Measurements from ENCODE around the gene PFDN2. TPM values are rescaled to one million over a fixed set of nuclear protein-coding genes. Genes with fewer than 3 reads are reported as not detected.

PFDN2 gene
- total and polyA plus RNA-seq, 5 donors from 2014 or later, result 48.0 to 109 (median 93.9) TPM

- peaks cover 16% of the 10 kb centered on the region for H3K36me3 Mint-ChIP-seq
- Histone ChIP-seq H3K27me3 (ENCODE audit: control insufficient read depth, insufficient read depth, low read length) (no peaks in the 10 kb centered on the region), H3K27ac (ENCODE audit: insufficient read depth, low read length, poor library complexity, severe bottlenecking) (peak within 1 kb of the TSS; percentile 95), H3K9me3 (ENCODE audit: control insufficient read depth in 2 of 2, low read length in 2 of 2) (no peaks in the 10 kb centered on the region), H3K4me3 (ENCODE audit: low read depth, low read length) (peak within 1 kb of the TSS; percentile 97), H3K36me3 (ENCODE audit: control insufficient read depth, insufficient read depth, low read length) (peaks cover 18% of the 10 kb centered on the region), H3K4me1 (ENCODE audit: control insufficient read depth, insufficient read depth, low read length, poor library complexity, severe bottlenecking) (peaks cover 12% of the 10 kb centered on the region)
- H3K4me3 Mint-ChIP-seq, result peak within 1 kb of the TSS; percentile 96 to 100 (median 98)
- no peaks in the 10 kb centered on the region for H3K9me3 Mint-ChIP-seq
- peak; percentile 80 to 95 (median 91) for DNase-seq
- peak; percentile 95 to 96 for ATAC-seq (ENCODE audit: low read depth in 2 of 2)
- peak within 1 kb of the TSS; percentile 100 for H3K27ac Mint-ChIP-seq
- no peaks in the 10 kb centered on the region for H3K27me3 Mint-ChIP-seq
- peaks cover 27 to 37% (median 34%) of the 10 kb centered on the region in 4 donors for H3K4me1 Mint-ChIP-seq
Observed at GRCh38 chr1:161153682-161154337, 36.0 kb upstream of the PFDN2 start, which contains the start of gene UFC1. TSS of gene UFC1 (plus strand) at chr1:161153978. CDS start at chr1:161153998, 20 bp downstream.

- H3K4me1 ChIP-seq (ENCODE audit: control insufficient read depth, insufficient read depth, low read length, poor library complexity, severe bottlenecking), result peaks cover 11% of the 10 kb centered on the region
- no peaks in the 10 kb centered on the region for H3K9me3 Mint-ChIP-seq
- no peak for ATAC-seq (ENCODE audit: low read depth in 2 of 2)
- H3K4me3 Mint-ChIP-seq, result peak overlapping the region; percentile 96 to 100 (median 98)
- peak overlapping the region; percentile 100 for H3K27ac Mint-ChIP-seq
- peak overlapping the region; percentile 95 for H3K27ac ChIP-seq (ENCODE audit: insufficient read depth, low read length, poor library complexity, severe bottlenecking)
- H3K27me3 Mint-ChIP-seq, result no peaks in the 10 kb centered on the region
- peaks cover 13% of the 10 kb centered on the region for H3K36me3 ChIP-seq (ENCODE audit: control insufficient read depth, insufficient read depth, low read length)
- H3K4me3 ChIP-seq (ENCODE audit: low read depth, low read length), result peak overlapping the region; percentile 97
- no peak for DNase-seq
- no peaks in the 10 kb centered on the region for H3K9me3 ChIP-seq (ENCODE audit: control insufficient read depth in 2 of 2, low read length in 2 of 2)
- peaks cover 13% of the 10 kb centered on the region for H3K36me3 Mint-ChIP-seq
- no peaks in the 10 kb centered on the region for H3K27me3 ChIP-seq (ENCODE audit: control insufficient read depth, insufficient read depth, low read length)
- peaks cover 25 to 32% (median 29%) of the 10 kb centered on the region in 4 donors for H3K4me1 Mint-ChIP-seq
Observed at GRCh38 chr1:161153176-161153575, 35.3 kb upstream of the PFDN2 start.

DNA sequence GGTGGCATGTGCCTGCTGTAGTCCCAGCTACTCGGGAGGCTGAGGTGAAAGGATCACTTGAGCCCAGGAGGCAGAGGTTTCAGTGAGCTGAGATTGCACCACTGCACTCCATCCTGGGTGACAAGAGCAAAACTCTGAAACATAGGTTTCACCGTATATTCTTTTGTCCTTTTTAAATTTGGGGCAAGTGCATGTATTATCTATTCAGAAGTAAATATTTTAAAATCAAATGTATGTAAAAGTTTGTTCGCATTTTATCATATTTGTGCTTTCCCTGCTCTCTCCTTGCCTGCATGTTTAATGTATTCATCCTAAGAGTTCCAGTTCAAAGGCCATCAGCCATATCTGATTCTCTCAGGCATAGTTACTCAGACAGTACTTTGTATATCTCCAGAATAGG, 28.0 kb upstream of the PFDN2 start:
- Histone ChIP-seq H3K4me3 (ENCODE audit: low read depth, low read length) (no peak overlapping the region), H3K36me3 (ENCODE audit: control insufficient read depth, insufficient read depth, low read length) (no peaks in the 10 kb centered on the region), H3K4me1 (ENCODE audit: control insufficient read depth, insufficient read depth, low read length, poor library complexity, severe bottlenecking) (no peaks in the 10 kb centered on the region), H3K27ac (ENCODE audit: insufficient read depth, low read length, poor library complexity, severe bottlenecking) (no peak overlapping the region), H3K9me3 (ENCODE audit: control insufficient read depth in 2 of 2, low read length in 2 of 2) (no peaks in the 10 kb centered on the region), H3K27me3 (ENCODE audit: control insufficient read depth, insufficient read depth, low read length) (no peaks in the 10 kb centered on the region)
- ATAC-seq (ENCODE audit: low read depth in 2 of 2) (no peak), DNase-seq (no peak)
- H3K27me3 Mint-ChIP-seq, result no peaks in the 10 kb centered on the region
- H3K9me3 Mint-ChIP-seq, result no peaks in the 10 kb centered on the region
- no peak overlapping the region for H3K27ac Mint-ChIP-seq
- no peaks in the 10 kb centered on the region for H3K36me3 Mint-ChIP-seq
- H3K4me3 Mint-ChIP-seq, result no peak overlapping the region
- H3K4me1 Mint-ChIP-seq, result no peaks in the 10 kb centered on the region

GRCh38 chr1:161140755-161141400, 23.0 kb upstream of the PFDN2 start:
- H3K27ac Mint-ChIP-seq, result no peak overlapping the region
- H3K36me3 Mint-ChIP-seq, result no peaks in the 10 kb centered on the region
- ATAC-seq (ENCODE audit: low read depth in 2 of 2) (no peak), DNase-seq (no peak)
- H3K9me3 ChIP-seq (ENCODE audit: control insufficient read depth in 2 of 2, low read length in 2 of 2), result no peaks in the 10 kb centered on the region
- no peaks in the 10 kb centered on the region for H3K36me3 ChIP-seq (ENCODE audit: control insufficient read depth, insufficient read depth, low read length)
- H3K4me3 ChIP-seq (ENCODE audit: low read depth, low read length), result no peak overlapping the region
- H3K9me3 Mint-ChIP-seq, result no peaks in the 10 kb centered on the region
- peaks cover 0 to 7% (median 5%) of the 10 kb centered on the region in 4 donors for H3K4me1 Mint-ChIP-seq
- no peak overlapping the region for H3K27ac ChIP-seq (ENCODE audit: insufficient read depth, low read length, poor library complexity, severe bottlenecking)
- no peaks in the 10 kb centered on the region for H3K27me3 ChIP-seq (ENCODE audit: control insufficient read depth, insufficient read depth, low read length)
- H3K4me3 Mint-ChIP-seq, result no peak overlapping the region
- no peaks in the 10 kb centered on the region for H3K4me1 ChIP-seq (ENCODE audit: control insufficient read depth, insufficient read depth, low read length, poor library complexity, severe bottlenecking)
- H3K27me3 Mint-ChIP-seq, result no peaks in the 10 kb centered on the region

DNA sequence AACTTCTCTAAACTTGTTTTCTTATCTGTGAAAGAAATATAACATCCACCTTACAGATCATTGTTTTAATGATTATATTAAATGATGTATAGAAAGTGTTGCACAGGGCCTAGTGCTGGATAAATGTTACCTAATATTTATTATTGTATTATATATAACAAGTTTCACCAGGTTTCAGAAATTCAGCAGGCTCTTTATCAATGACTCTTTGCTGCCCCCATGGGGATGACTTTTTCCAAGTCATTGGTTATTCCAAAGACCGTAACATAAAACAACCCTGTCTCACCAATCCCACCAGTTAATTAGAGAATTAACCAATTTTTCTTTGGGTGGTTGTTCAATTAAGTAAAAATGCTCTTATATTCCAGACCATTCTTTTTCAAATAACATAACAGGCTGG, 21.9 kb upstream of the PFDN2 start:
- DNase-seq (peak; percentile 23 to 67 (median 51)), ATAC-seq (ENCODE audit: low read depth in 2 of 2) (no peak)
- no peak overlapping the region for H3K27ac ChIP-seq (ENCODE audit: insufficient read depth, low read length, poor library complexity, severe bottlenecking)
- Mint-ChIP-seq H3K27me3 (no peaks in the 10 kb centered on the region), H3K4me1 (peaks cover 0 to 14% (median 8%) of the 10 kb centered on the region in 4 donors), H3K9me3 (no peaks in the 10 kb centered on the region), H3K4me3 (no peak overlapping the region), H3K27ac (no peak overlapping the region), H3K36me3 (no peaks in the 10 kb centered on the region)
- no peaks in the 10 kb centered on the region for H3K9me3 ChIP-seq (ENCODE audit: control insufficient read depth in 2 of 2, low read length in 2 of 2)
- H3K4me1 ChIP-seq (ENCODE audit: control insufficient read depth, insufficient read depth, low read length, poor library complexity, severe bottlenecking), result no peaks in the 10 kb centered on the region
- H3K27me3 ChIP-seq (ENCODE audit: control insufficient read depth, insufficient read depth, low read length), result no peaks in the 10 kb centered on the region
- no peaks in the 10 kb centered on the region for H3K36me3 ChIP-seq (ENCODE audit: control insufficient read depth, insufficient read depth, low read length)
- H3K4me3 ChIP-seq (ENCODE audit: low read depth, low read length), result no peak overlapping the region

DNA sequence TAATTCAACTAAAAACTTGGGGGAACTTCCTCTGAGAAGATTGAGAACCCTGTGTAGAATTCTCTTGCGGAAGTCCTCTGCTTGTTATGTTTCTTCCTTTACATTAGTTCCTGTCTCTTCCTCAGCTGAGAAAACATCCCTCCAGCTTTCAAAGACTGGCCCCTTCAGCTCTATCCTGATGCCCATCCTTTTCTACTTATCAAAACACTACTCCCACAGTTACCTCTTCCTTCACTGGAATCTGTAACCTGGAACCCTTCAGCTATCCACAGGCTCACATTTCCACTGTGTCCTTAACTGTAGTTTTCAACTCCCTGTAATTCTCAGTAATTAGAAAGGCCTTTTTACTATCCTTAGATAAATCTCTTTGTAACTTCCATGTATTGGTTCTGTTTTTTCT, 20.6 kb upstream of the PFDN2 start:
- no peak overlapping the region for H3K4me3 ChIP-seq (ENCODE audit: low read depth, low read length)
- Mint-ChIP-seq H3K4me1 (peaks cover 0 to 14% (median 8%) of the 10 kb centered on the region in 4 donors), H3K9me3 (no peaks in the 10 kb centered on the region), H3K36me3 (no peaks in the 10 kb centered on the region), H3K27me3 (no peaks in the 10 kb centered on the region), H3K4me3 (peak overlapping the region in 1 of 4 donors; percentile 10), H3K27ac (peak overlapping the region; percentile 59 to 81 (median 64))
- no peak overlapping the region for H3K27ac ChIP-seq (ENCODE audit: insufficient read depth, low read length, poor library complexity, severe bottlenecking)
- H3K4me1 ChIP-seq (ENCODE audit: control insufficient read depth, insufficient read depth, low read length, poor library complexity, severe bottlenecking), result peaks cover 5% of the 10 kb centered on the region
- DNase-seq (no peak), ATAC-seq (ENCODE audit: low read depth in 2 of 2) (no peak)
- no peaks in the 10 kb centered on the region for H3K36me3 ChIP-seq (ENCODE audit: control insufficient read depth, insufficient read depth, low read length)
- H3K27me3 ChIP-seq (ENCODE audit: control insufficient read depth, insufficient read depth, low read length), result no peaks in the 10 kb centered on the region
- no peaks in the 10 kb centered on the region for H3K9me3 ChIP-seq (ENCODE audit: control insufficient read depth in 2 of 2, low read length in 2 of 2)

- peak overlapping the region in 1 of 3 donors; percentile 64 for H3K27ac Mint-ChIP-seq
- Histone ChIP-seq H3K9me3 (ENCODE audit: control insufficient read depth in 2 of 2, low read length in 2 of 2) (no peaks in the 10 kb centered on the region), H3K27me3 (ENCODE audit: control insufficient read depth, insufficient read depth, low read length) (no peaks in the 10 kb centered on the region), H3K4me1 (ENCODE audit: control insufficient read depth, insufficient read depth, low read length, poor library complexity, severe bottlenecking) (peaks cover 10% of the 10 kb centered on the region), H3K36me3 (ENCODE audit: control insufficient read depth, insufficient read depth, low read length) (no peaks in the 10 kb centered on the region), H3K4me3 (ENCODE audit: low read depth, low read length) (no peak overlapping the region), H3K27ac (ENCODE audit: insufficient read depth, low read length, poor library complexity, severe bottlenecking) (no peak overlapping the region)
- ATAC-seq (ENCODE audit: low read depth in 2 of 2) (no peak), DNase-seq (no peak)
- H3K4me3 Mint-ChIP-seq, result no peak overlapping the region
- no peaks in the 10 kb centered on the region for H3K27me3 Mint-ChIP-seq
- H3K9me3 Mint-ChIP-seq, result no peaks in the 10 kb centered on the region
- H3K4me1 Mint-ChIP-seq, result peaks cover 0 to 14% (median 8%) of the 10 kb centered on the region in 4 donors
- no peaks in the 10 kb centered on the region for H3K36me3 Mint-ChIP-seq
Observed at GRCh38 chr1:161137881-161138280, 20.0 kb upstream of the PFDN2 start.

Data from CD4-positive, CD25-positive, alpha-beta regulatory T cell (primary cell).